SK-N-SH (cell line): ENCODE data around the gene PACC1.

Experiments used
- POLR2AphosphoS5 ChIP-seq: IDR thresholded peaks from 2 replicates; pipeline ENCODE4 v1.6.1; 2012; ENCODE audit warnings: low read depth, low read length
- SMC3 ChIP-seq: IDR thresholded peaks from 2 replicates; pipeline ENCODE4 v1.6.1; 2012; ENCODE audit warnings: low read depth, low read length, improper control_type of control experiment
- YY1 ChIP-seq: IDR thresholded peaks from 2 replicates; pipeline ENCODE4 v1.4.0; 2012; ENCODE audit warnings: low read depth, mild to moderate bottlenecking

DNA sequence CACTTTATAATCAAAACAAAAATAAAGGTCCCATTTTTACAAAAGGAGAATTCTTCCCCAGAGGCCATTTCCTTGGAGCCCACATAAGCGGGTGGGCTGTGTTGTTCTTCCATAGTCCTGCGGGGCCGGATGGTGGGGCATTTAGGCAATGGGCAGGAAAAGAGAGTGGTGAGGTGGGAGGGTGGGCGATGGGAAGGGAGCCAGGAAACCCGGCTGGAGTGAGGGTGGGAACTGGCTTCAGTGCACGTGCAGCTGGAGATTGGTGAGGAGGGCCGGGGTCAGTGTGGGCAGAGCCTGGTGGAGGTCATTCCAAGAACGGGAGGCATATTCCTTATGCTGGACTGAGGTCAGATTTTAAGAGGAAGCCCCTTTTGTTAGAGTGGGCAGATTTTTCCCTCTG, 31.6 kb upstream of the PACC1 start:
- TF ChIP-seq POLR2AphosphoS5 = no peak
- TF ChIP-seq SMC3 = no peak
- no peak for TF ChIP-seq YY1
